Measurements from ENCODE around the gene RAI1.

RAI1 gene

DNA sequence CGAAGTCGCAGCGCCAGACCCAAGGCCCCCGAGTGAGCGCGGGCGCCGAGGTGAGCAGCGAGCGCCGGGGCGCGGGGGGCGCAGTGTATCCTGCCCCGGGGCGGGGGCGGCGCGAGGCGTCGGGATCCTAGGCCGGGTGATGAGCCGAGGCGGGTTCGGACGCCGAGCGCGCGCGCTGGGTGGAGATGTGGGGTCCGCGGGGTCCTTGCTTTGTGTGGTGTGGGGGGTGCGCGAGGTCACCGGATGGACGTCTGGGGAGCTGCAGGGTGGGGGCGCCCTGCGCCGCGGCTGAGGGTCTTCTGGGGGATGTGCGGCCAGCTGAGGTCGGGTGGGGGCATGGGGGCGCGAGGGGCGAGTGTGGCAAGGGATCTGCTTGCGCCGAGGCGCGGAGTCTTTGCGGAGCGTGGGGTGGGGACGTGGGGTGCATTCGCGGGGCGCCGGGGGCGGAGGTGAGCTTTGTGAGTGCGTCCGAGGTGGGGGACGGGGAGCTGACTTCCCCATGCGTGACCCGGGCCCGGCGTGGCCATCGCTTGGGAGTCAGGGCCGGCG lies 560 bp downstream of the RAI1 start:
- H3K79me1 ChIP-seq (ENCODE audit: low read depth, low read length) = peaks cover 14% of the 10 kb centered on the region
- no CpG with 5 or more reads among the region's 68 CpGs for WGBS, 2 donors (ENCODE audit: extremely low coverage in 2 of 2, insufficient read length in 2 of 2, insufficient replicate concordance in 1 of 2)
- no peak for DNase-seq (ENCODE audit: low spot score)

DNA sequence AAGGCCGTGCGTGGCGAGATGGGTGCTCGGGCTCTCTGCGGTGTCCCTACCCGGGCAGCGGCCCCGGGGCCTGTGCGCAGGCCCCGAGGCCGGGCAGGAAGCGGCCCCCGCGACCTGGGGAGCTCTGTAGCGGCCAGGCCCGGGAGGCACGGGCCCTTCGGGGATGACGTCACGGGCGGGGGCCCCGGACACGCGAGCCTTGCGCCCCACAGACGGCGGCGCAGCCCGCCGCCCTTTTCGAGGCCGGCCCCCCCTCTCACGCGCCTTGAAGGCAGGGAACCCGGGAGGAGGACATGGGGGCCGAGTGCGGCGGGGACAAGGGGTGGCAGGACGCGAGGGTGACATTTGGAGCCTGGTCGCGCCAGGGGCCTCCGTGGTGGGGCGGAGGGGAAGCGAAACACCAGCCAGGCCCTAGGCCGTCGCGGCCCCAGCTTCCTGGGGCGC lies 1.1 kb downstream of the RAI1 start:
- no peak overlapping the region for H4K91ac ChIP-seq (ENCODE audit: low read depth, low read length, poor library complexity)
- H2BK5ac ChIP-seq (ENCODE audit: low read length) = peak overlapping the region; percentile 99
- peak overlapping the region; percentile 61 for H3K27ac ChIP-seq (replicated peaks; ENCODE audit: low read length)
- H3K4me2 ChIP-seq (ENCODE audit: insufficient read depth, low read length, poor library complexity, severe bottlenecking) = peak overlapping the region; percentile 71
- H3K9ac ChIP-seq (ENCODE audit: low read depth, low read length, poor library complexity) = peak overlapping the region; percentile 100
- peak overlapping the region; percentile 92 for H3K14ac ChIP-seq (ENCODE audit: low read length)
- no CpG with 5 or more reads among the region's 49 CpGs for WGBS, 2 donors (ENCODE audit: extremely low coverage in 2 of 2, insufficient read length in 2 of 2, insufficient replicate concordance in 1 of 2)
- H3K36me3 ChIP-seq (replicated peaks in 1 of 2; ENCODE audit: control insufficient read depth in 2 of 2, insufficient read depth in 2 of 2, low read length in 2 of 2) = peaks cover 0 to 13% of the 10 kb centered on the region in 2 donors
- H4K8ac ChIP-seq (ENCODE audit: low read depth, low read length) = peak overlapping the region; percentile 23
- peaks cover 17% of the 10 kb centered on the region for H3K79me1 ChIP-seq (ENCODE audit: low read depth, low read length)
- H2AK5ac ChIP-seq (ENCODE audit: low read depth, low read length) = peak overlapping the region; percentile 99
- peak overlapping the region; percentile 83 for H2AFZ ChIP-seq (ENCODE audit: low read length)
- peak overlapping the region; percentile 80 for H2BK12ac ChIP-seq (ENCODE audit: low read length)
- peaks cover 36 to 41% of the 10 kb centered on the region in 2 donors for H3K4me1 ChIP-seq (ENCODE audit: control insufficient read depth in 2 of 2, insufficient read depth in 1 of 2, low read depth in 1 of 2, low read length in 2 of 2)
- peaks cover 0 to 19% (median 0%) of the 10 kb centered on the region in 3 experiments for H3K27me3 ChIP-seq (ENCODE audit: control insufficient read depth in 3 of 3, insufficient read depth in 3 of 3, low read depth in 1 of 3, low read length in 3 of 3)
- H3K9me3 ChIP-seq (replicated peaks in 1 of 2; ENCODE audit: control insufficient read depth in 2 of 2, insufficient read depth in 1 of 2, low read depth in 1 of 2, low read length in 2 of 2) = no peaks in the 10 kb centered on the region
- H3K18ac ChIP-seq (ENCODE audit: low read length) = peak overlapping the region; percentile 99
- H2BK120ac ChIP-seq (ENCODE audit: low read depth, low read length) = peak overlapping the region; percentile 98
- H3K4ac ChIP-seq (ENCODE audit: low read length) = peak overlapping the region; percentile 77
- H2BK15ac ChIP-seq (ENCODE audit: low read length) = peak overlapping the region; percentile 99
- DNase-seq (ENCODE audit: low spot score) = no peak
- H3K4me3 ChIP-seq (ENCODE audit: low read length in 2 of 2) = peak overlapping the region; percentile 84 to 93
- H3K23ac ChIP-seq (ENCODE audit: low read depth, low read length, poor library complexity) = peak overlapping the region; percentile 67

More for the DNA sequence above, 560 bp downstream of the RAI1 start:
- Histone ChIP-seq H4K91ac (ENCODE audit: low read depth, low read length, poor library complexity) (peak overlapping the region; percentile 98), H2BK5ac (ENCODE audit: low read length) (peak overlapping the region; percentile 99), H2AK5ac (ENCODE audit: low read depth, low read length) (peak overlapping the region; percentile 99), H2BK12ac (ENCODE audit: low read length) (peak overlapping the region; percentile 41), H3K4me3 (ENCODE audit: low read length in 2 of 2) (peak overlapping the region; percentile 84 to 93), H3K9me3 (replicated peaks in 1 of 2; ENCODE audit: control insufficient read depth in 2 of 2, insufficient read depth in 1 of 2, low read depth in 1 of 2, low read length in 2 of 2) (no peaks in the 10 kb centered on the region), H3K4me2 (ENCODE audit: insufficient read depth, low read length, poor library complexity, severe bottlenecking) (peak overlapping the region; percentile 71), H2AFZ (ENCODE audit: low read length) (peak overlapping the region; percentile 83), H3K4me1 (ENCODE audit: control insufficient read depth in 2 of 2, insufficient read depth in 1 of 2, low read depth in 1 of 2, low read length in 2 of 2) (peaks cover 32 to 36% of the 10 kb centered on the region in 2 donors), H3K27me3 (ENCODE audit: control insufficient read depth in 3 of 3, insufficient read depth in 3 of 3, low read depth in 1 of 3, low read length in 3 of 3) (peaks cover 0 to 19% (median 0%) of the 10 kb centered on the region in 3 experiments), H3K14ac (ENCODE audit: low read length) (peak overlapping the region; percentile 92), H3K23ac (ENCODE audit: low read depth, low read length, poor library complexity) (no peak overlapping the region), H2BK120ac (ENCODE audit: low read depth, low read length) (no peak overlapping the region), H3K36me3 (replicated peaks in 1 of 2; ENCODE audit: control insufficient read depth in 2 of 2, insufficient read depth in 2 of 2, low read length in 2 of 2) (peaks cover 0 to 13% of the 10 kb centered on the region in 2 donors), H3K4ac (ENCODE audit: low read length) (no peak overlapping the region), H4K8ac (ENCODE audit: low read depth, low read length) (no peak overlapping the region), H3K27ac (replicated peaks; ENCODE audit: low read length) (peak overlapping the region; percentile 76), H2BK15ac (ENCODE audit: low read length) (peak overlapping the region; percentile 99), H3K18ac (ENCODE audit: low read length) (peak overlapping the region; percentile 99), H3K9ac (ENCODE audit: low read depth, low read length, poor library complexity) (peak overlapping the region; percentile 100)

DNA sequence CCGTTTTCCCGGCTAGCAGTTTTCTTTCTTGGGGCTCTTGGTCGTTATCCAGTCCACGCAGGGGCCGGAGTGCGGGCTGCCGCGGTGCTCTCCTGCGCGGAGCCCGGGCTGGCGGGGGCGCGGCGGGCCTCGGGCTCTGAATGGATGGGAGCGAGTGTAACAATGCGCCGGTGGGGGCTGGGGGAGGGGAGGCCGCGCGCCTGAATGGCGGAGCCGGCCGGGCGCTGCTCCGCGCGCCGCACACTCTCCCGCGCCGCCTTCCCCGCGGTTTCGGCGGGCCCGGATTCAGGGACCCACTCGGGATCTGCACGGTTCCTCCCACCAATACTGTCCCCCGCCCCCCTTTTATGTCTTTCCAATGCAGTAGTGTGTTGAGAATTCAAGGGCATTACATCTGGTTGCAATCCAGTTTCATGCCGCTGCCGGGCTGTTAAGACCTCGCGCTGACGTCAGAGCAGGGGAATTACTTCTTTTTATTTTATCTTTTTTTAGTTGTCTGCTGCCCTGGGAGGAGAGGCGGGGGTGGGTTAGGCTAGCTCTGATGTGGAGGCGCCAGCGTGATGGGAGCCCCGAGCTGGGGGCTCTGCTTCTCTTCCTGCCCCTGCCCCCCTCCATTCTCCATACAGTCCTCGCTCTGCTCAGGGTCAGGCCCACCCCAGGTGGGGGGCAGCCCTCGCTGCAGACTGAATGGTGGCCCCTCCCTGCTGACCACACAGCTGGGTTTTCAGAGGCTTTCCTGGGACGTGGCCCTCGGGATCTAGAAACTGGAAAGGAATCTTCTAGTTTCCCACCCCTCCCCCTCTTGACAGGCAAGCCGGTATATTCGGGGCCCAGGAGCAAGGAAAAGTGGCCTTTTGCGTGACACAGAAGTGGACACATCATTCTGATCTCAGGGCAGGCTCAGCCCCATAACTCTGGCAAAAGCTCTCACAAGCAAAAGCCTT lies 1.8 kb downstream of the RAI1 start:
- peak overlapping the region; percentile 67 for H3K23ac ChIP-seq (ENCODE audit: low read depth, low read length, poor library complexity)
- no CpG with 5 or more reads among the region's 57 CpGs for WGBS, 2 donors (ENCODE audit: extremely low coverage in 2 of 2, insufficient read length in 2 of 2, insufficient replicate concordance in 1 of 2)
- peaks cover 35 to 39% of the 10 kb centered on the region in 2 donors for H3K4me1 ChIP-seq (ENCODE audit: control insufficient read depth in 2 of 2, insufficient read depth in 1 of 2, low read depth in 1 of 2, low read length in 2 of 2)
- H2BK5ac ChIP-seq (ENCODE audit: low read length) = peak overlapping the region; percentile 99
- H3K79me1 ChIP-seq (ENCODE audit: low read depth, low read length) = peaks cover 19% of the 10 kb centered on the region
- peak overlapping the region; percentile 83 for H2AFZ ChIP-seq (ENCODE audit: low read length)
- H3K9ac ChIP-seq (ENCODE audit: low read depth, low read length, poor library complexity) = peak overlapping the region; percentile 100
- peak overlapping the region; percentile 49 for H4K8ac ChIP-seq (ENCODE audit: low read depth, low read length)
- peaks cover 0 to 13% of the 10 kb centered on the region in 2 donors for H3K36me3 ChIP-seq (replicated peaks in 1 of 2; ENCODE audit: control insufficient read depth in 2 of 2, insufficient read depth in 2 of 2, low read length in 2 of 2)
- H2BK120ac ChIP-seq (ENCODE audit: low read depth, low read length) = peak overlapping the region; percentile 98
- peak overlapping the region; percentile 80 for H2BK12ac ChIP-seq (ENCODE audit: low read length)
- H2BK15ac ChIP-seq (ENCODE audit: low read length) = peak overlapping the region; percentile 99
- H3K4me3 ChIP-seq (ENCODE audit: low read length in 2 of 2) = peak overlapping the region; percentile 84 to 93
- H3K4me2 ChIP-seq (ENCODE audit: insufficient read depth, low read length, poor library complexity, severe bottlenecking) = peak overlapping the region; percentile 71
- DNase-seq (ENCODE audit: low spot score) = no peak
- H3K18ac ChIP-seq (ENCODE audit: low read length) = peak overlapping the region; percentile 99
- H3K4ac ChIP-seq (ENCODE audit: low read length) = no peak overlapping the region
- peak overlapping the region; percentile 74 for H3K27ac ChIP-seq (replicated peaks; ENCODE audit: low read length)
- H2AK5ac ChIP-seq (ENCODE audit: low read depth, low read length) = peak overlapping the region; percentile 99
- H3K27me3 ChIP-seq (ENCODE audit: control insufficient read depth in 3 of 3, insufficient read depth in 3 of 3, low read depth in 1 of 3, low read length in 3 of 3) = peaks cover 0 to 19% (median 0%) of the 10 kb centered on the region in 3 experiments
- no peaks in the 10 kb centered on the region for H3K9me3 ChIP-seq (replicated peaks in 1 of 2; ENCODE audit: control insufficient read depth in 2 of 2, insufficient read depth in 1 of 2, low read depth in 1 of 2, low read length in 2 of 2)
- peak overlapping the region; percentile 92 for H3K14ac ChIP-seq (ENCODE audit: low read length)
- no peak overlapping the region for H4K91ac ChIP-seq (ENCODE audit: low read depth, low read length, poor library complexity)

Data from neuronal stem cell (in vitro differentiated cells).